Astrocyte (in vitro differentiated cells and primary cell): Measurements from ENCODE around the gene SLCO3A1.

ENCODE experiments used
- CTCF ChIP-seq: IDR thresholded peaks from 2 replicates; pipeline ENCODE4 v1.5.1; 2011; ENCODE audit warnings: low read depth, mild to moderate bottlenecking, inconsistent platforms, low read length, moderate library complexity; ENCODE audit not compliant: insufficient read depth
- EZH2 ChIP-seq: IDR thresholded peaks from 2 replicates; pipeline ENCODE4 v1.6.1; 2012; ENCODE audit warnings: mild to moderate bottlenecking, low read length, inconsistent platforms; ENCODE audit not compliant: insufficient read depth

- no peak for TF ChIP-seq CTCF
- TF ChIP-seq EZH2, result no peak
These were observed 1.1 kb downstream of the SLCO3A1 start for GRCh38 chr15:91854639-91854990.
